Stomach smooth muscle (tissue), 2 donors: ENCODE results near the gene IGF2.

Experiments used
- H3K27ac ChIP-seq: one replicate; pipeline ENCODE4 v1.7.0; 2013; ENCODE audit warnings: mild to moderate bottlenecking, low read length, inconsistent platforms
- H3K27me3 ChIP-seq, 2 donors: one replicate each; pipeline ENCODE4 v1.7.0; 2013; ENCODE audit warnings: low read length in 2 of 2; ENCODE audit not compliant: insufficient read depth in 2 of 2, control insufficient read depth in 1 of 2
- H3K36me3 ChIP-seq, 2 donors: one replicate each; pipeline ENCODE4 v1.7.0; 2013; ENCODE audit warnings: low read length in 2 of 2; ENCODE audit not compliant: control insufficient read depth in 2 of 2, insufficient read depth in 2 of 2
- H3K4me1 ChIP-seq: one replicate; pipeline ENCODE4 v1.7.0; 2013; ENCODE audit warnings: low read length; ENCODE audit not compliant: control insufficient read depth, insufficient read depth
- H3K4me3 ChIP-seq, 2 donors: one replicate each; pipeline ENCODE4 v1.7.0; 2013; ENCODE audit warnings: low read length in 2 of 2
- H3K9ac ChIP-seq, 2 donors: one replicate each; pipeline ENCODE4 v1.7.0; 2013; ENCODE audit warnings: low read length in 2 of 2, mild to moderate bottlenecking in 1 of 2
- H3K9me3 ChIP-seq, 2 donors: one replicate each; pipeline ENCODE4 v1.7.0; 2013; ENCODE audit warnings: low read length in 2 of 2; ENCODE audit not compliant: control insufficient read depth in 2 of 2
- donor health status: healthy.
- donor health status: Pancreatic carcinoma.

Gene IGF2

GRCh38 chr11:2142300-2142759, 3.1 kb upstream of the IGF2 start:
- Histone ChIP-seq H3K4me1 (peaks cover 19% of the 10 kb centered on the region), H3K36me3 (no peaks in the 10 kb centered on the region), H3K4me3 (no peak overlapping the region), H3K27ac (no peak overlapping the region), H3K9ac (no peak overlapping the region), H3K9me3 (no peaks in the 10 kb centered on the region), H3K27me3 (peaks cover 48 to 86% of the 10 kb centered on the region in 2 donors)

- no peaks in the 10 kb centered on the region for H3K9me3 ChIP-seq
- no peak overlapping the region for H3K4me3 ChIP-seq
- peaks cover 20% of the 10 kb centered on the region for H3K4me1 ChIP-seq
- H3K27me3 ChIP-seq: peaks cover 45 to 76% of the 10 kb centered on the region in 2 donors
- H3K27ac ChIP-seq: no peak overlapping the region
- H3K9ac ChIP-seq: no peak overlapping the region
- no peaks in the 10 kb centered on the region for H3K36me3 ChIP-seq
Measured at GRCh38 chr11:2140411-2141400, 1.5 kb upstream of the IGF2 start.

- Histone ChIP-seq H3K27ac (no peak overlapping the region), H3K4me3 (no peak overlapping the region), H3K4me1 (peaks cover 22% of the 10 kb centered on the region), H3K36me3 (no peaks in the 10 kb centered on the region), H3K9me3 (no peaks in the 10 kb centered on the region), H3K27me3 (peaks cover 39 to 66% of the 10 kb centered on the region in 2 donors), H3K9ac (no peak overlapping the region)
Measured at GRCh38 chr11:2139621-2140337, 590 bp upstream of the IGF2 start.

- Histone ChIP-seq H3K9ac (no peak overlapping the region), H3K36me3 (no peaks in the 10 kb centered on the region), H3K4me1 (peaks cover 22% of the 10 kb centered on the region), H3K27me3 (peaks cover 40 to 63% of the 10 kb centered on the region in 2 donors), H3K9me3 (no peaks in the 10 kb centered on the region), H3K4me3 (peak overlapping the region; percentile 40 to 63), H3K27ac (no peak overlapping the region)
Measured at GRCh38 chr11:2138431-2139122, 612 bp downstream of the IGF2 start.

- Histone ChIP-seq H3K4me1 (peaks cover 22% of the 10 kb centered on the region), H3K36me3 (no peaks in the 10 kb centered on the region), H3K27ac (no peak overlapping the region), H3K9ac (no peak overlapping the region), H3K4me3 (peak overlapping the region; percentile 40 to 63), H3K27me3 (peaks cover 43 to 63% of the 10 kb centered on the region in 2 donors), H3K9me3 (no peaks in the 10 kb centered on the region)
Measured at GRCh38 chr11:2138068-2138430, 1.1 kb downstream of the IGF2 start.

- Histone ChIP-seq H3K4me3 (peak overlapping the region in 1 of 2 donors; percentile 63), H3K36me3 (no peaks in the 10 kb centered on the region), H3K27ac (no peak overlapping the region), H3K4me1 (peaks cover 22% of the 10 kb centered on the region), H3K9me3 (no peaks in the 10 kb centered on the region), H3K9ac (no peak overlapping the region), H3K27me3 (peaks cover 38 to 57% of the 10 kb centered on the region in 2 donors)
Measured at GRCh38 chr11:2137202-2138067, 1.8 kb downstream of the IGF2 start.

- H3K27ac ChIP-seq: no peak overlapping the region
- H3K4me1 ChIP-seq: peaks cover 22% of the 10 kb centered on the region
- H3K9ac ChIP-seq: no peak overlapping the region
- H3K4me3 ChIP-seq: no peak overlapping the region
- H3K36me3 ChIP-seq: no peaks in the 10 kb centered on the region
- H3K9me3 ChIP-seq: no peaks in the 10 kb centered on the region
- H3K27me3 ChIP-seq: peaks cover 36 to 51% of the 10 kb centered on the region in 2 donors
Measured at GRCh38 chr11:2136952-2137201, 2.3 kb downstream of the IGF2 start.

- no peak overlapping the region for H3K4me3 ChIP-seq
- H3K9ac ChIP-seq: no peak overlapping the region
- H3K27ac ChIP-seq: no peak overlapping the region
- H3K36me3 ChIP-seq: no peaks in the 10 kb centered on the region
- H3K9me3 ChIP-seq: no peaks in the 10 kb centered on the region
- H3K27me3 ChIP-seq: peaks cover 34 to 50% of the 10 kb centered on the region in 2 donors
- peaks cover 22% of the 10 kb centered on the region for H3K4me1 ChIP-seq
Measured at GRCh38 chr11:2136209-2136951, 2.8 kb downstream of the IGF2 start.

GRCh38 chr11:2135648-2136201, 3.5 kb downstream of the IGF2 start:
- H3K27ac ChIP-seq: no peak overlapping the region
- H3K9me3 ChIP-seq: no peaks in the 10 kb centered on the region
- H3K9ac ChIP-seq: no peak overlapping the region
- H3K27me3 ChIP-seq: peaks cover 28 to 44% of the 10 kb centered on the region in 2 donors
- no peak overlapping the region for H3K4me3 ChIP-seq
- peaks cover 21% of the 10 kb centered on the region for H3K4me1 ChIP-seq
- H3K36me3 ChIP-seq: no peaks in the 10 kb centered on the region
